Posterior vena cava (tissue), 2 donors: ENCODE measurements around the gene SYNPO2L. TPM values are rescaled to one million over a fixed set of nuclear protein-coding genes. Genes with fewer than 3 reads are reported as not detected.
"Not testable (repeated sequence)": the region's sequence is repeated elsewhere in the genome, so short reads cannot be mapped to it uniquely, and the experiment has no call there.

Source experiments
- DNase-seq: peaks from one replicate; pipeline ENCODE4 v3.0.0-alpha.2; 2020; ENCODE audit warnings: low spot score
- intact Hi-C, 2 donors: fragments of 100-400 bp; cut with DNase I; formaldehyde crosslinking; loops; one replicate each; pipeline versions ENCODE4 v1.14.1 to v1.14.2; 2022 to 2023
- long read RNA-seq, 2 donors: library from polyadenylated mRNA; unstranded; transcript quantifications; one replicate each; pipeline ENCODE4 v2.0.0, GENCODE V29; 2020 to 2021
- total RNA-seq, 2 donors: library from RNA; stranded (reverse); fragmentation: NEBNext Ultra II Directional; extraction: Animal tissue kit (Norgen Biotek cat#: 25700); gene quantifications; one replicate each; pipeline ENCODE4 v1.2.1, GENCODE V29; 2021
- donor health status: DM: yes; HTN: yes; CAD: no.
- donor health status: DM: yes; HTN: yes; CAD: no.

Gene SYNPO2L, protein sequence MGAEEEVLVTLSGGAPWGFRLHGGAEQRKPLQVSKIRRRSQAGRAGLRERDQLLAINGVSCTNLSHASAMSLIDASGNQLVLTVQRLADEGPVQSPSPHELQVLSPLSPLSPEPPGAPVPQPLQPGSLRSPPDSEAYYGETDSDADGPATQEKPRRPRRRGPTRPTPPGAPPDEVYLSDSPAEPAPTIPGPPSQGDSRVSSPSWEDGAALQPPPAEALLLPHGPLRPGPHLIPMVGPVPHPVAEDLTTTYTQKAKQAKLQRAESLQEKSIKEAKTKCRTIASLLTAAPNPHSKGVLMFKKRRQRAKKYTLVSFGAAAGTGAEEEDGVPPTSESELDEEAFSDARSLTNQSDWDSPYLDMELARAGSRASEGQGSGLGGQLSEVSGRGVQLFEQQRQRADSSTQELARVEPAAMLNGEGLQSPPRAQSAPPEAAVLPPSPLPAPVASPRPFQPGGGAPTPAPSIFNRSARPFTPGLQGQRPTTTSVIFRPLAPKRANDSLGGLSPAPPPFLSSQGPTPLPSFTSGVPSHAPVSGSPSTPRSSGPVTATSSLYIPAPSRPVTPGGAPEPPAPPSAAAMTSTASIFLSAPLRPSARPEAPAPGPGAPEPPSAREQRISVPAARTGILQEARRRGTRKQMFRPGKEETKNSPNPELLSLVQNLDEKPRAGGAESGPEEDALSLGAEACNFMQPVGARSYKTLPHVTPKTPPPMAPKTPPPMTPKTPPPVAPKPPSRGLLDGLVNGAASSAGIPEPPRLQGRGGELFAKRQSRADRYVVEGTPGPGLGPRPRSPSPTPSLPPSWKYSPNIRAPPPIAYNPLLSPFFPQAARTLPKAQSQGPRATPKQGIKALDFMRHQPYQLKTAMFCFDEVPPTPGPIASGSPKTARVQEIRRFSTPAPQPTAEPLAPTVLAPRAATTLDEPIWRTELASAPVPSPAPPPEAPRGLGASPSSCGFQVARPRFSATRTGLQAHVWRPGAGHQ
- 1 to 10 TPM; 3.1 to 4.7 TPM for total RNA-seq
- long read RNA-seq, donor 1, partial matches to known transcripts: 0 of 2 reads
- long read RNA-seq, donor 1, other reads (novel, unspliced or antisense): 2 of 2 reads
- long read RNA-seq, donor 2, partial matches to known transcripts: 0 of 2 reads
- long read RNA-seq, donor 2, other reads (novel, unspliced or antisense): 2 of 2 reads

DNA sequence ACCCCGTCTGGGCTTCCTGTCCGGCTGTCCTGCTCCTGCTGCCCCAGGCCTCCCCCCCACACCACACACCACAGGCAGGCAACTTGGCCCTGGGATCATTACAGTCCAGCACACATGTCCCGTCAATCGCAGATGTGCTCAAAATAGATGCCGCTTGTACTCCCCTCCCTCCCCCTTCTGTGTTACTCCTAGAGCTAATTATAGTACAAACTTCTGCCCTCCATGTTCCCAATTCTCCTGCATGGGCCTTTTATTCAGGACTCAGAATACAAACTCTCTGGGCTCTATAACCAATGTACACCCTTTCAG is at the start of gene SYNPO2L:
Gene SYNPO2L (minus strand): TSS at position 40 of the 309 bp plus-strand sequence. CDS start 107 bp downstream, outside the sequence.
- intact Hi-C loops: no loop called here
- DNase-seq: no peak

DNA sequence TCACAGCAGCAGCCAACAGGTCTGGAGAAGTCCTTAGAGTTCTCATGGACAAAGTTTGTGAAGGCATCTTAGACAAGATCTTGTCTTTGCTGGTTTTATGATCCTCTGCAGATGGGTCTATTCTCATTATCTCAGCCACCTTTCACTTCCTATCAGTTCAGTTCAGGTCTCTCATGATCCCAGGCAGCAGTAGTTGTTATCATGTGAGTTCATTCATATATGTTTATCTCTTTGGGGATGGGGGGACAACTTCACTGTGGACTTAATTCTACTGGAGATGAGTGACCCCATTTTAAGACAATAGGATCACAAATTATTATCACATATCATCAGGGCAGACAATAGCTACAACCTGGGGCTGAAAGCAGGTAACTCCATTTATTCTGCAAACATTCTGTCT is 48.1 kb upstream of the SYNPO2L start:
- intact Hi-C loops: not testable (repeated sequence)

DNA sequence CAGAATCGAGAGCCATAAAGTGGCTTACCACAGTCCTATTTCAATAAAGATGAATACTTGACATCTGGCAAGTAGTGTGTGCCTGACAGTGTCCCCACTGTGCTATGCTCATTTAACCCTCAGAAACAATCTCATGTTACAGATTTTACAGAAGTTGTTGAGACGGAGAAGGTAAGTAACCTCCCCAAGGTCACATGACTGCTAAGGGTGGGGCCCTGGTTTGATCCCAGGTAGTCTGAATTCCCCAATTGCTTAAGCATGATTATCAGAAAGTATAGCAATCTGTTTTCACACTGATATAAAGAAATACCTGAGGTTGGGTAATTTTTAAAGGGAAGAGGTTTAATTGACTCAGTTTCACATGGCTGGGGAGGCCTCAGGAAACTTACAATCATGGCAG is 43.0 kb upstream of the SYNPO2L start:
- intact Hi-C loops, DNase-seq: not testable (repeated sequence)

More for the DNA sequence above, 48.1 kb upstream of the SYNPO2L start:
- not testable (repeated sequence) for DNase-seq

DNA sequence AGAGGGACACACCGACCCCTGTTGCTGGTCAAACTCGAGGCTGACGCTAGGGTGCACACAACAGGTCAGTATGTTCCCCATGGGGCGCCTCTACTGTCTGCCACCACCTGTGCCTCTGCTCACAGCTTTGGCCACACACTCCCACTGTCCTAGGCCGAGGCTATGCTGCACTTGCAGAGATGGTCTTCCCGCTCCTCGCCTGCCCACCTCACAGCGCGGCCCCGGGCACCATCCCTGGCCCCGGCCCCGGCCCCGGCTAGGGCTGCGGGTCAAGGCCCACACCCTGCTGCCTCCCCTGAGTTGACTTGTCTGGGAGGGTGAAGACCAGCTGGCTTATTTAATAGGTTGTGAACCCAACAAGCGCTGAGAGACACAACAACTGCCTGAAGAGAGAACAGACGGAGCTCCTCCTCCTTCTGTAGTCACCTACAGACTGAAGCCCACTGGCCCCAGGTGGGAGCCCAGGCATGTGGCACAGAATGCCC is 41.9 kb upstream of the SYNPO2L start, which contains the start of gene AGAP5:
Gene AGAP5 (minus strand): TSS at position 435 of the 485 bp plus-strand sequence. CDS start 354 bp downstream, at position 81.
- DNase-seq, intact Hi-C loops: not testable (repeated sequence)

DNA sequence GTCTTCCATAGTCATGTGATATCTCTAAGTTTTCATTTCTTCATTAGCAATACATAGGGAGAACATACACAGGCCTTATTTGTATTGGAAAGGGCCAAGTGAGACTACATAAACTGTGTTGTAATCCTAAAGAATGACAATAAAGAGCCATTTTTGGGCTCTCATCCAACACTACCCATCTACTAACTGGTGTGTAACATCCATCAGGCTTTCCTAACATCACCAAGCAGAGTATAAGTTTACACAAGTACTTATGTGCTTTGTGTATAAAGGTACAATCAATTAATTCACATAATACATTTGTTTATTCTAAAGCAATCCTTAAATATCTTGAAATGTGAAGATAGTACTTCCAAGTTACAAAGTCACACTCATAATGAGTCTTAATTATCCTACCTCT is 39.5 kb upstream of the SYNPO2L start:
- intact Hi-C loops, DNase-seq: not testable (repeated sequence)

DNA sequence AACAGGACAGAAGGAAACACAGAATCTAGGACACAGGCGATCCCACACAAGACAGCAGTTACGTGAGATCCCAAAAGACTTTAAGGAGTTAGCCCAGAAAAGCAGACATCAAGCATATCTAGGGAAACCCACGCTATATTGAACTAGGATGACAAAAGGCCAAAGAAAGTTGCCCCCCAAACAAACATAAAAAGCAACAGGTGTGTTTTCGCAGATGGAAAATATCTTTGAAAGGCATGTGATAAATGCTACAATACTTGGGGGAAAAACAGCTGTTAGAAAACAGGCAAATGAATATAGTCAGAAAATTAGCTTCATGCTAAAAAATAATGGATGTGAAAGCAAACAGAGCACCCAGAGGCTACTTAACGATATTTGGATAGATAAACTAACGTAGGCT is 34.9 kb upstream of the SYNPO2L start:
- DNase-seq, intact Hi-C loops: not testable (repeated sequence)

DNA sequence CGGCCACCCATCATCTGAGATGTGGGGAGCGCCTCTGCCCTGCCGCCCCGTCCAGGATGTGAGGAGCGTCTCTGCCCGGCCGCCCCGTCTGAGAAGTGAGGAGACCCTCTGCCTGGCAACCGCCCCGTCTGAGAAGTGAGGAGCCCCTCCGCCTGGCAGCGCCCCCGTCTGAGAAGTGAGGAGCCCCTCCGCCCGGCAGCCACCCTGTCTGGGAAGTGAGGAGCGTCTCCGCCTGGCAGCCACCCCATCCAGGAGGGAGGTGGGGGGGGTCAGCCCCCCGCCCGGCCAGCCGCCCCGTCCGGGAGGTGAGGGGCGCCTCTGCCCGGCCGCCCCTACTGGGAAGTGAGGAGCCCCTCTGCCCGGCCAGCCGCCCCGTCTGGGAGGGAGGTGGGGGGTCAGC is 33.8 kb upstream of the SYNPO2L start:
- DNase-seq, intact Hi-C loops: not testable (repeated sequence)

DNA sequence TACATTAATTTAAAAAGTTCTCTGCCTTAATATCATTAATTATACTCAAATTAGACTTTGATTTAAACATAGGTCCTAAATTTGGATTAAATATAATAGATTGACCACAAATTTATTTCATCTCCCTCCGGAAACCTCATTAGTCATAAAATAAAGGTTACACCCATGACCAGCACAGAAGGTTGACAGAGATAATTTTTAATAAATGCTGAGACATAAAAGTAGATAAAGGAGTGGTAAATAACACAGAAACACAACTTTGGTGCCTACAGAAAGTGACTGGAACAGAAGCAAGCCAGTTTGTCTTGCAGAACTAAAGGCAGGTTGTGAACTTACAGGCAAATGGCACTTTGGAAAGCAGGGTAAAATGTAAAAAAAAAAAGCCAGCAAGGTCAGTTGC is 31.8 kb upstream of the SYNPO2L start:
- DNase-seq, intact Hi-C loops: not testable (repeated sequence)

DNA sequence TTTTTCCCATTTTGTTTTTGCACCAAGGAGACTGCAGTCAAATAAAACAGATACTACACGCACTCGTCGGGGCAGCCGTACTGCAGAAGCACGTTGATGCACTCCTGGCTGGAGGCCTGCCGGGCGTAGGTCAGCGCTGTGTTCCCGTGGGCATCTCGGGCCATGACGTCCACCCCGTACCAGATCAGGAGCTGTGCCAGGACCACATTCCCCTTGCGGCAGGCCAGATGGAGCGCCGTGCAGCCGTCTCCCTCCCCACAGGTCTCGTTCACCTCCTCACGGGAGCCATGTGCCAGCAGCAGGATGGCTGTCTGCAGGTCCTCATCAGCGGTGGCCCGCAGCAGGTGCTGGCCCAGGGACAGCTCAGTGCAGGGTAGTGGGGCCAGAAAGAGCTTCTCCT is 18.7 kb upstream of the SYNPO2L start:
- intact Hi-C loops, DNase-seq: not testable (repeated sequence)

DNA sequence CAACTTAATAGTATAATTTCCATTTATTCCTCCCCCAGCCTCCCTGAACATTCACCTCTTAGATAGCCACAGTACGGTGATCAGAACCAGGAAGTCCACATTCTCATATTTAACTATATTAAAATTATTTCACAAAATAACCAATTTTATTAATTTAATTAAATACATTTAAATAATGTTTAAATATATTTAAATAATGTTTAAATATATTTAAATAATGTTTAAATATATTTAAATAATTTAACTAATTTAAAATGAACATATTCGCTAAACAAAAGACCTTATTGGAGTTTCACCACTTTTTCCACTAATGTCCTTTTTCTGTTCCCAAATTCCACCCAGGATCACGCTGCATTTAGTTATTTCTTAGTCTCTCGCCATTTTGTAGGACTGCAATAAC is 12.5 kb upstream of the SYNPO2L start:
- DNase-seq, intact Hi-C loops: not testable (repeated sequence)

DNA sequence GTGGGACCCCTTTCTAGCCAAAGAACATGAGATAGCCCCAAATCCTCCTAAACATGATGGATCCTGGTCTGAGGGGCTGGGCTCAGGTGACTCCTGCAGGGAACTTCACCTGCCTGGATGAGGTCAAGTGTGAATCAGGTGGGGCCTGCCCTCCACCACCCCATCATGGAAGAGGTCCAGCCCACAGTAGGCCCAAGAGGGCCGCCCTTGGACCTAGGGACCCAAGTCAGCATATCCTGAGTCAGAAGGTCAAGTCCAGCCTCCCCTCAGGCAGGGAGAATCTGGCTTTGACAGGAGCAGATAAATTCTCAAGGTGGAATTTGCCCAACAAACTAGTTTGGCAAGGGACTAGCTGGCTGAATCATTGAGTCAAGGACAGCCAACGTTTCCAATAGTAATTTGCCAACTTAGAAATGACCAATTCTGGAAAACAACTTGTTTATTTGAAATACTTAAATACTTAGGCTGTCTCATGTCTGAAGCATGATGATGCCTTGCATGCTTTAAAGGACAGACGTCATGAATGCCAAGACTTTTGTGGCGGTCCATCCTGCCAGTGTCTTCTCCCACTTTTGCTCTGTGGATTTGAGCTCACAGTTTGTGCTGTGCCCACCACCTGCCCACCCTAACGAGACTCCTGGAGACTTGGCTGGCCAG is 10.5 kb upstream of the SYNPO2L start:
- intact Hi-C loops, DNase-seq: not testable (repeated sequence)

DNA sequence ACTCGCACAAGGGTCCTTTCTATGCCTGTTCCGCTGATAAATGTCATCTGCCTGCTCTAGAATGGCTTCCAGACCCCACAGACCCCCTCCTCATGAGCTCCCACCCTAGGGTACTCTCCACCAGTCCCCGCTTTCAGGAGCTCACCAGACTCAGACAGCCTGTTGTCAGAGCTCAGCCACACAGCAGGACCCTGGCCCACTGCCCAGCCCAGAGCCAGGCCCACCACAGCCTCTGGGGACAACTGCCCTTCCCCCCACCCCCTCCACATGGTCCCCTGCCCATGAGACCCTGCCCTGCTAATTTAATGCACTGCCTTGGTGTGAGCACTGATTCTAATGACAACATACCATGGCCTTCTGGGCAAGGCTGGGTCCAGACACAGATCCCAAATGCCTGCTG is 9.8 kb upstream of the SYNPO2L start:
- DNase-seq, intact Hi-C loops: not testable (repeated sequence)

DNA sequence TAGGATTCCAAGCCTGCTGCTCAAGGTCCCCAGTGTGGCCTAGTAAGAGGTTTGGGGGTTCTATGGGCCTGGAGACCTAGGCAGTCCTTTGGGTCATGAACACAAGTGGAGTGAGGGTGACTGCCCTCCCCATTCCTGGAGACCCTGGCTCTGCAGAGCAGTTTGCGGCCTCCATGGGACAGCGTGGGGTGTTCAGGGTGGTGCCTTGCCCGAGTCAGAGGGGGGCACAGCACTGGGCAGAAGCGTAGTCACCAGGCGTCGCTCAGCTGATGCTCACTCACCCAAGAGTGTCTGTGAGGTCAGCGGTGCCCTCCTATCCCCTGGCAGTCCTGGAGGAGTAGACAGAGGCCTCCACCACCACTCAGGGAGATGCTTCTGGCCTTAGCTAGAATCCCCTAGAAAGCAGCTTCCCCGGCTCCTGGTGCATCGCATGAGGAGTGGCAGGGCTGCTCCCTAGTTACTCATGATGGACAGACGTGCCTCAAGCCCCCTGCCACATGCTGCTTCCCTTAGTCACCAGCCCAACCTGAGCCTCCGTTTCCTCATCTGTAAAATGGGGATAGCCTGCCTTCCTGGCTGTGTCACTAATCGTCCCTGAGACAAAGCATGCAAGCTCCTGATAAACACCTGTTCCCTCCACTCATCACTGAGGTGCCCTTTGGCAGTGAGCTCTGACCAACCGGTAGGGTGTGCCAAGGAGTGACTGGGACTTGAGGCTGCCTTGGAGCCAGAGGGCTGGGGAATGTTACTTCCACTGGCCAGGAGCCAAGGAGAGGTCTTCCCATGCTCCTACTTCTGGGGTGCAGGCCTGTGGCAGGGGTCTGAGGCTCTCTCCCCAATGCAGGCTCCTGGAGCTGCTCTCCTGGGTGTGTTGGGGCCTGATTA is 8.6 kb upstream of the SYNPO2L start:
- DNase-seq, intact Hi-C loops: not testable (repeated sequence)

DNA sequence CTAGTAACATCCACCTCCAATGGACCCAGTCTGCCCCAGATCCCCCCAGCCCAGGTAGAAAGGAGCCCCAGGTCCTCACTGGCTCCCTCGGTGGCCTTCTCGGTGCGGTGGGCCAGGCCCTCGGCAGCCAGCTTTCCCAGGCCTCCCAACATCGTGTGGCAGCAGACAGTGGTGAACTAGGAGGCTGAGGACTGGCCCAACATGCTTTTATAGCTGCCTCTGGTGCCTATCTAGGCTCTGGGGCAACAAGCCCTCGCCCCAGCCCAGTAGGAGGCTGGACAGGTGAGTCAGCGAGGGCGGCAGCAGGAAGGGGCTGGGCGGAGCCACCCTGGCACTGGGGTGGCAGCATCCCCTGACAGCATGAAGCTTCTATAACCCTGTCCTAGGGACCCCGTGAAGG is 7.8 kb upstream of the SYNPO2L start:
- DNase-seq, intact Hi-C loops: not testable (repeated sequence)

DNA sequence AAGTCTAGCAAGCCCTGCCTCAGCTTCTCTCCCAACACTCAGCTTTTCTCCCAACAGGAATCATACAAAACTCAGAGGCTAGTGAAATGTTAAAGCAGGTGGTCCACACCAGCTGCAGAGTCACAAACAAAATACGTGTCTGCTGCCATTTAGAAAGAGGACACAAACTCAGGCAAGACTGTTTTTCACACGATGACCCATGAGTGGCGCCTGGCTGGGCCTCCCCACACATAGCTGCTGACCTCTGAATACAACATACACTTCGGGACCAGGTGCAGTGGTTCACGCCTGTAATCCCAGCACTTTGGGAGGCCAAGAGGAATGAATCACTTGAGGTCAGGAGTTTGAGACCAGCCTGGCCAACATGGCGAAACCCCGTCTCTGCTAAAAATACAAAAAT is 6.9 kb upstream of the SYNPO2L start:
- DNase-seq, intact Hi-C loops: not testable (repeated sequence)

DNA sequence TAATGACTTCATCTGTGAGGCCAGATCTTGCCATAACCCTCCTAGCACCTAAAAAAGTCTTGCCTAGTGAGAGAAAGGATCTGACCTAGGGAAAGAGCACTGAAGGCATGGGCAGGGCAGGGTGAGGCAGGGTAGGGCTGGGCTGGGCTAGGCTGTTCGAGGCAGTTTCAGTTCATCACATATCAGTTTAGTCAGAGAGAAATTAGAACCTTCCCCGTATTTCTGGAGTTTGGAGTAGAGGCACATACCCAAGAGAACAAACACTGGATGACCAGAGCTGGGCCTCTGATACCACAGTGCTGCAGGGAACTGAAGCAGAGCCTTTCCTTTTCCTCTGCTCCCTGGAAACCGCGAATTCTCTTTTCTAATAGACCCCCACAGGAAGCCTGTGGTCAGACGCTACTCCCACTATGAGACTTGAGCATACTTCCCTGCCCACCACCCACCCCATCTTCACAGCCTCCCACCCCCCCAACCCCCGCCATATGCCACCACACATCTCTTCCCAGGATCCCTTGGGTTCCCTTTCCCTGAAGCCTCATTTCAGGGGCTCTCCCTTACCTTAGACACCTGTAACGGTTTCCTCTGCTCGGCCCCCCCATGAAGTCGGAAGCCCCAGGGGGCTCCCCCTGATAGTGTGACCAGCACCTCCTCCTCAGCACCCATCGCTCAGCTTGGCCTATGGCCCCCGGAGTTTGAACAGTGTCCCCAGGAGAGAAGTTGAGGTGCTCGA is 406 bp downstream of the SYNPO2L start:
- no peak for DNase-seq
- intact Hi-C loops: no loop called here

DNA sequence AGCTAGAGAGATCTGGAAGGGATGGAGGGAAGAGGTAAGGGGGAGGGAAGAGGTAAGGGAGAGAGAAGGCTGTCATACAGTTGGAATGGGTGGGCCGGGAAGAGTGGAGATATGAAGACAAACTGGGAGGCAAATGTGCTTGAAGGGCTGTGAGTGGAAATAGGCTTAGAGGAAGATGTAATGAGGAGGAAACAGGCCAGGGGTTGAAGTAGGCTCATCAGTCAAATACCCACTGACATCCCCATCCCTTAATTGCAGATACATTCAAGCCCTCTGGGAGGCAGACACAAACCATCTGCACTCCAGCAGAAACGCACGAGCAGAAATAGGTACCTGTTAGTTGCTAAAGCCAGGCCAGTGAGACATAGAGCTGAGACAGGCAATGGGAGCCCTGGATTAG is 2.1 kb downstream of the SYNPO2L start:
- intact Hi-C loops: no loop called here
- DNase-seq: no peak
